ENCODE results near the gene ACTL6B. TPM values are rescaled to one million over a fixed set of nuclear protein-coding genes. Genes with fewer than 3 reads are reported as not detected.
A peak's percentile ranks its signal among the peaks of the same experiment; 100 is the strongest.
"Not testable (repeated sequence)": the region's sequence is repeated elsewhere in the genome, so short reads cannot be mapped to it uniquely, and the experiment has no call there.

Gene ACTL6B
- 0.30 TPM for polyA plus RNA-seq (2013, experiment 1 of 2)
- 0.63 TPM for polyA plus RNA-seq (2013, experiment 2 of 2)

DNA sequence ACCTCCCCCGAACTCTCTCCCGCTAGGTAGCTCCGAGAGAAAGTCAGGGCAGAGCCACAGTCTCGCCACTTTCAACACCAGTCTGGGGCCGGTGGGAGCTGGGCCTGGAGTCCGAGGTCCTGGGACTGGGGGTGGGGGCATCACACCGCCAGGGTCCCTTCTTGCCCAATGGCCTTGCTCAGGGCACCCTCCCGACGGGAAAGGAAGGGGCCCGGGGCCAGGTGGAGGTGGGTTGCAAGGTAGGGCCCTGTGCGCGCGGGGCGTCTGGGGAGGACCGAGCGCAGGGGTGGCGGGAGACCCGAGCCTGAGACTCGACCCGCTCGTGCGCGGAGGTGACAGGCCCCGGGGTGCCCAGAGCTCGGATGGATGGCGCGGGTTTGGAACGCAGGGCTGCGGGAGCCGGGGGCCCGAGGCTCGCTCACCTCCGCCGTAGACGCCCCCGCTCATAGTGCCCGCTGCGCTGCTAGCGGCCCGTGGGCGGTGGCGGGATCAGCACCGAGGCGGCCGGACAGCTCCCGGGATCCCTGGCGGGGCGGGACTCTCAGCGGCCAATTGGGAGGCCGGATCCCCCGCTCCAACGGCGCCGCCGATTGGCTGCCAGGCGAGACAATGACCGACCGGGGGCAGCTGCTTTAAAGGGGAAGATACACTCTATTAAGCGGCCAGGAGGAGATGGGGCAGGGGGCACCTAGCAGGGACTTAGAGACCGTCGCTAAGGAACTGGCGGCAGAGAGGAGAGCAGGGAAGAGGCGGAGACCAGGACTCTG is at the start of gene ACTL6B:
ACTL6B (minus strand) TSS at position 541 of the 767 bp plus-strand sequence; CDS start at position 447, 94 bp downstream.
- no peaks in the 10 kb centered on the region for H3K4me1 ChIP-seq (ENCODE audit: insufficient read depth, low read length)
- H3K27me3 ChIP-seq (ENCODE audit: insufficient read depth, low read length) = peaks cover 34% of the 10 kb centered on the region
- H3K9me3 ChIP-seq (ENCODE audit: insufficient read depth, low read depth, low read length) = no peaks in the 10 kb centered on the region
- H3K36me3 ChIP-seq (ENCODE audit: insufficient read depth, low read length) = no peaks in the 10 kb centered on the region
- peak within 1 kb of the TSS; percentile 39 for H3K4me3 ChIP-seq (ENCODE audit: low read length)
- 8% methylated on average over 63 of the region's 63 CpGs for WGBS
- H3K27ac ChIP-seq (ENCODE audit: low read depth, low read length) = no peak within 1 kb of the TSS
- no peak within 1 kb of the TSS for H3K9ac ChIP-seq (ENCODE audit: low read depth, low read length)

GRCh38 chr7:100705320-100705752 is 49.1 kb upstream of the ACTL6B start:
- H3K9me3 ChIP-seq (ENCODE audit: insufficient read depth, low read depth, low read length) = no peaks in the 10 kb centered on the region
- H3K36me3 ChIP-seq (ENCODE audit: insufficient read depth, low read length) = peaks cover 18% of the 10 kb centered on the region
- peak overlapping the region; percentile 95 for H3K27ac ChIP-seq (ENCODE audit: low read depth, low read length)
- H3K4me3 ChIP-seq (ENCODE audit: low read length) = peak overlapping the region; percentile 88
- WGBS = under 1% methylated on average over 25 of the region's 25 CpGs
- peak overlapping the region; percentile 95 for H3K9ac ChIP-seq (ENCODE audit: low read depth, low read length)
- no peaks in the 10 kb centered on the region for H3K27me3 ChIP-seq (ENCODE audit: insufficient read depth, low read length)
- H3K4me1 ChIP-seq (ENCODE audit: insufficient read depth, low read length) = peaks cover 4% of the 10 kb centered on the region; the same call in 1 of the 2 replicates

DNA sequence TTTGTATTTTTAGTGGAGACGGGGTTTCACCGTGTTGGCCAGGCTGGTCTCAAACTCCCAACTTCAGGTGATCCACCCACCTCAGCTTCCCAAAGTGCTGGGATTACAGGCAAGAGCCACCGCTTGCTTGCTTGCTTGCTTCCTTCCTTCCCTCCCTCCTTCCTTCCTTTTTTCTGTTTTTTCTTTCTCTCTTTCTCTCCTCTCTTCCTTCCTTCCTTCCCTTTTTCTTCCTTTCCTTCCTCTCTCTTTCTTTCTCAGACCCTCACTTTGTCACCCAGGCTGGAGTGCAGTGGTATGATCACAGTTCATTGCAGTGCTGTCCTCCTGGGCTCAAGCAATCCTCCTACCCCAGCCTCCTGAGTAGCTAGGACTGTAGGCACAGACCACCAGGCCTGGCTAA is 44.8 kb upstream of the ACTL6B start:
- not testable (repeated sequence) for H3K27ac ChIP-seq (ENCODE audit: low read depth, low read length); H3K4me3 ChIP-seq (ENCODE audit: low read length); H3K4me1 ChIP-seq (ENCODE audit: insufficient read depth, low read length); H3K27me3 ChIP-seq (ENCODE audit: insufficient read depth, low read length); H3K36me3 ChIP-seq (ENCODE audit: insufficient read depth, low read length); H3K9ac ChIP-seq (ENCODE audit: low read depth, low read length); H3K9me3 ChIP-seq (ENCODE audit: insufficient read depth, low read depth, low read length)
- 93% methylated on average over 3 of the region's 3 CpGs for WGBS

GRCh38 chr7:100699018-100699417 is 42.8 kb upstream of the ACTL6B start:
- H3K27me3 ChIP-seq (ENCODE audit: insufficient read depth, low read length) = no peaks in the 10 kb centered on the region
- H3K9me3 ChIP-seq (ENCODE audit: insufficient read depth, low read depth, low read length) = no peaks in the 10 kb centered on the region
- H3K4me3 ChIP-seq (ENCODE audit: low read length) = no peak overlapping the region
- H3K36me3 ChIP-seq (ENCODE audit: insufficient read depth, low read length) = no peaks in the 10 kb centered on the region
- H3K9ac ChIP-seq (ENCODE audit: low read depth, low read length) = no peak overlapping the region
- no peak overlapping the region for H3K27ac ChIP-seq (ENCODE audit: low read depth, low read length)
- WGBS = 93% methylated on average over 6 of the region's 6 CpGs
- no peaks in the 10 kb centered on the region for H3K4me1 ChIP-seq (ENCODE audit: insufficient read depth, low read length)

DNA sequence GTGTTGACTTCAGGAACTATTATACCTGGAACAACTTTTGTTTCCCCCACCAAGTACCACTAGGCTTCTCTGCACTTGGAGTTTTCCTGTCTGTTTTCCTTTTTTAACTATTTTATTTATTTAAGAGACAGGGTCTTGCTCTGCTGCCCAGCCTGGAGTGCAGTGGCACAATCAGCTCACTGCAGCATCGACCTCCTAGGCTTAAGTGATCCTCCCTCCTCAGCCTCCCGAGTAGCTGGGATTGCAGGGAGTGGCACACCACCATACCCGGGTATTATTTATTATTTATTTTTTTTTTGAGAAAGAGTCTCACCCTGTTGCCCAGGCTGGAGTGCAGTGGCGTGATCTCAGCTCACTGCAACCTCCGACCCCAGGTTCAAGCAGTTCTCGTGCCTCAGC is 39.9 kb upstream of the ACTL6B start:
- no peaks in the 10 kb centered on the region for H3K27me3 ChIP-seq (ENCODE audit: insufficient read depth, low read length)
- peak overlapping the region; percentile 96 for H3K27ac ChIP-seq (ENCODE audit: low read depth, low read length)
- peaks cover 17% of the 10 kb centered on the region for H3K4me1 ChIP-seq (ENCODE audit: insufficient read depth, low read length)
- peak overlapping the region; percentile 62 for H3K9ac ChIP-seq (ENCODE audit: low read depth, low read length)
- WGBS = 88% methylated on average over 5 of the region's 6 CpGs
- no peaks in the 10 kb centered on the region for H3K9me3 ChIP-seq (ENCODE audit: insufficient read depth, low read depth, low read length)
- peak overlapping the region; percentile 34; the same call in 1 of the 2 replicates for H3K4me3 ChIP-seq (ENCODE audit: low read length)
- 0 out of 2 replicates have a peak, but pooled peaks cover under 1% of the 10 kb centered on the region for H3K36me3 ChIP-seq (ENCODE audit: insufficient read depth, low read length)

- WGBS = under 1% methylated on average over 70 of the region's 102 CpGs
- H3K4me3 ChIP-seq (ENCODE audit: low read length) = peak within 1 kb of the TSS; percentile 94
- peaks cover 16% of the 10 kb centered on the region for H3K36me3 ChIP-seq (ENCODE audit: insufficient read depth, low read length)
- H3K9ac ChIP-seq (ENCODE audit: low read depth, low read length) = peak within 1 kb of the TSS; percentile 90
- H3K27me3 ChIP-seq (ENCODE audit: insufficient read depth, low read length) = no peaks in the 10 kb centered on the region
- H3K9me3 ChIP-seq (ENCODE audit: insufficient read depth, low read depth, low read length) = no peaks in the 10 kb centered on the region
- H3K4me1 ChIP-seq (ENCODE audit: insufficient read depth, low read length) = peaks cover 19% of the 10 kb centered on the region
- H3K27ac ChIP-seq (ENCODE audit: low read depth, low read length) = peak within 1 kb of the TSS; percentile 96
Measured at GRCh38 chr7:100694098-100694745, 38.0 kb upstream of the ACTL6B start, which contains the start of gene GIGYF1. TSS of gene GIGYF1 (minus strand) at chr7:100694250. CDS start at chr7:100688238, 6,012 bp downstream.

DNA sequence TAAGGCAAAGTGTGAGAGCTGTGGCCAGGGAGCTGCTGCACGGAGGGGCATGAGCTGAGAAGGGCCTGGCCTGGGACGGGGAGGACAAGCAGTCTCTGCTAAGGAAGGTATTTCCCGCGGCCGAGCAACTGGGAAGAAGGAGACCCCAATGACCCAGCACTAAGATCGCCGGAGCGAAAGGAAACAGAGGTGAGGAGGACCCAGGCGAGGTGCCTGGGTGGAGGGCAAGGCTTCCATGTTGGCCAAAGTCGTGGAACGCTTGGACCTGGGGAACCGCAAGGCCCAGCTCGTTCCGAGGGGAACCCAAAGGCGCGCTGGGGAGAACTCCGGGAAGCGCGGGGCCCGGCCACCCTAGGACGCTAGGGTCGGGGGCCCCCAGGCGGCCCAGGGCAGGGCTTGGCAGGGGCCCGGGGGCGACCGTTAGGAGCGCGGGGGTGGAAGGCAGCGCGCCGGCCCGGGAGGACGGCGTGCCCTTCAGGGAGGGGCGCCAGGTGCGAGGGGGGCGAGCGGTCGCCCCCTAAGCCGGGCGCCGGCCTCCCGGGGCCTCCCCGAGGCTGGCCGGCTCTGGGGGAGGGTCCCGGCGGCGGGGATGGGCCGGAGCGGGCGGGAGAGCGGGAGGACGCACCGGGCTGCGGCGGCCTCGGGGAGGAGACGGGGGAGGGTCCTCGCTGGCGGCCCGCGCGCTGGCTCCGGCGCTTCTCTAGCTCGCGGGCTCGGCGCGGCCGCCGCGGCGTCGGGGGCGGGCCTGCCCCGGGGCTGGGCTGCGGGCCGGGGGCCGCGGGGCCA is 37.3 kb upstream of the ACTL6B start:
- Histone ChIP-seq H3K4me1 (ENCODE audit: insufficient read depth, low read length) (peaks cover 19% of the 10 kb centered on the region), H3K9me3 (ENCODE audit: insufficient read depth, low read depth, low read length) (no peaks in the 10 kb centered on the region), H3K27me3 (ENCODE audit: insufficient read depth, low read length) (no peaks in the 10 kb centered on the region), H3K36me3 (ENCODE audit: insufficient read depth, low read length) (peaks cover 23% of the 10 kb centered on the region), H3K9ac (ENCODE audit: low read depth, low read length) (peak overlapping the region; percentile 90), H3K27ac (ENCODE audit: low read depth, low read length) (peak overlapping the region; percentile 82), H3K4me3 (ENCODE audit: low read length) (peak overlapping the region; percentile 94)
- under 1% methylated on average over 81 of the region's 81 CpGs for WGBS

DNA sequence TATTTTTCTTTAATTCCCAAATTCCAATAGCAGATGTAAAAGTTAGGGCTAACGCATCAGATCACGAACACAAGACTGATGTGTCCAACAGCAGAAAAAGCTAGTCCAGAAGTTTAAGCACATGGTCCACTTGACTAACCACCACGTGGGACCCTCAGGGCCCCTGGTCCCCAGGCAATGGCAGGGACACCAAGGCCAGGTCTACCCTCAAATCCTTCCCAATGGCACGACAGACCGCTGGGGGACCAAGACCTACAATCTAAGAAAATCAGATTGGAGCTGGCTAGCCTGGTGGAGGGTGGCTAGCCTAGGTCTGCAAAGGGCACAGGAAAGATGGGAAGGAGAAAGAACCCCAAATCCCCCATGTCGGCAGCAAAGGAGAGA is 36.3 kb upstream of the ACTL6B start:
- H3K27ac ChIP-seq (ENCODE audit: low read depth, low read length) = no peak overlapping the region

GRCh38 chr7:100691676-100692577 is 35.7 kb upstream of the ACTL6B start:
- H3K4me3 ChIP-seq (ENCODE audit: low read length) = peak overlapping the region; percentile 94
- no peak overlapping the region; the same call in 1 of the 2 replicates for H3K27ac ChIP-seq (ENCODE audit: low read depth, low read length)
- peaks cover 38% of the 10 kb centered on the region for H3K36me3 ChIP-seq (ENCODE audit: insufficient read depth, low read length)
- peak overlapping the region; percentile 90; the same call in 1 of the 2 replicates for H3K9ac ChIP-seq (ENCODE audit: low read depth, low read length)
- no peaks in the 10 kb centered on the region for H3K27me3 ChIP-seq (ENCODE audit: insufficient read depth, low read length)
- H3K9me3 ChIP-seq (ENCODE audit: insufficient read depth, low read depth, low read length) = no peaks in the 10 kb centered on the region
- peaks cover 19% of the 10 kb centered on the region for H3K4me1 ChIP-seq (ENCODE audit: insufficient read depth, low read length)
- WGBS = 18% methylated on average over 28 of the region's 28 CpGs

More for the DNA sequence above, 36.3 kb upstream of the ACTL6B start:
- Histone ChIP-seq H3K4me1 (ENCODE audit: insufficient read depth, low read length) (peaks cover 19% of the 10 kb centered on the region), H3K4me3 (ENCODE audit: low read length) (peak overlapping the region; percentile 94), H3K36me3 (ENCODE audit: insufficient read depth, low read length) (peaks cover 32% of the 10 kb centered on the region), H3K27me3 (ENCODE audit: insufficient read depth, low read length) (no peaks in the 10 kb centered on the region), H3K9me3 (ENCODE audit: insufficient read depth, low read depth, low read length) (no peaks in the 10 kb centered on the region), H3K9ac (ENCODE audit: low read depth, low read length) (peak overlapping the region; percentile 90)
- 53% methylated on average over 6 of the region's 6 CpGs for WGBS
